ENCODE results near the gene CCR7. TPM values are rescaled to one million over a fixed set of nuclear protein-coding genes. Genes with fewer than 3 reads are reported as not detected.

Gene CCR7, protein sequence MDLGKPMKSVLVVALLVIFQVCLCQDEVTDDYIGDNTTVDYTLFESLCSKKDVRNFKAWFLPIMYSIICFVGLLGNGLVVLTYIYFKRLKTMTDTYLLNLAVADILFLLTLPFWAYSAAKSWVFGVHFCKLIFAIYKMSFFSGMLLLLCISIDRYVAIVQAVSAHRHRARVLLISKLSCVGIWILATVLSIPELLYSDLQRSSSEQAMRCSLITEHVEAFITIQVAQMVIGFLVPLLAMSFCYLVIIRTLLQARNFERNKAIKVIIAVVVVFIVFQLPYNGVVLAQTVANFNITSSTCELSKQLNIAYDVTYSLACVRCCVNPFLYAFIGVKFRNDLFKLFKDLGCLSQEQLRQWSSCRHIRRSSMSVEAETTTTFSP
- total RNA-seq (2012; rRNA removed) (0.28 and 0.36 TPM in 2 replicates), polyA plus RNA-seq (2012; rRNA removed) (0.14 and 0.22 TPM in 2 replicates), Bru-seq, nascent RNA (not detected), BruChase-seq, experiment 1, labeled RNA remaining after a 6-hour chase (not detected), BruChase-seq, experiment 2, labeled RNA remaining after a 2-hour chase (percentile 13 among the genes with signal in this experiment)
- polyA plus RNA-seq (2012; cell fraction: cytosol; rRNA removed) = 0.16 TPM in 1 of 2 replicates, not detected in the other
- polyA plus RNA-seq (2012; cell fraction: nucleus; rRNA removed; ENCODE audit: low replicate concordance) = 0.23 and 0.39 TPM in 2 replicates
- long read RNA-seq = 0 reads

- CTCF ChIA-PET = no interaction called here
These were observed at the start of gene CCR7 for GRCh38 chr17:40564883-40565768. TSS of gene CCR7 (minus strand) at chr17:40565472. CDS start at chr17:40565409, 63 bp downstream.

More at GRCh38 chr17:40564883-40565768, at the start of gene CCR7:
- intact Hi-C loops (cut with micrococcal nuclease) (no loop called here), dilution Hi-C loops (cut with HindIII; ENCODE audit: low sequenced_read_pairs, unreplicated experiment) (no loop called here), in situ Hi-C loops (cut with MboI; ENCODE audit: low sequenced_read_pairs) (no loop called here)
- POLR2A ChIA-PET (ENCODE audit: unreplicated experiment) = no interaction called here
- WGBS, 2 experiments (ENCODE audit: extremely low coverage in 2 of 2, insufficient read length in 1 of 2) = 52% methylated on average over 2 of the region's 12 CpGs; no CpG with 5 or more reads in 1 of the 2 experiments
- H4K5ac ChIP-seq (ENCODE audit: low read depth, low read length) = no peak within 1 kb of the TSS
- no peak within 1 kb of the TSS for H3K4ac ChIP-seq (ENCODE audit: low read depth, low read length)
- no peak within 1 kb of the TSS for H3K56ac ChIP-seq (ENCODE audit: extremely low read depth, insufficient read depth, low read length)
- no peak within 1 kb of the TSS for H3K14ac ChIP-seq (replicated peaks; ENCODE audit: low read depth, low read length)
- H4K20me1 ChIP-seq (ENCODE audit: insufficient read depth, low read length) = no peaks in the 10 kb centered on the region
- H2AK5ac ChIP-seq (ENCODE audit: low read depth, low read length) = no peak within 1 kb of the TSS
- H3K4me2 ChIP-seq (ENCODE audit: low read depth, low read length) = no peak within 1 kb of the TSS
- no peaks in the 10 kb centered on the region for H3K36me3 ChIP-seq (ENCODE audit: control insufficient read depth, insufficient read depth, low read length)
- H2AFZ ChIP-seq (replicated peaks; ENCODE audit: low read length, poor library complexity) = peak within 1 kb of the TSS; percentile 16
- H3K4me1 ChIP-seq (ENCODE audit: control insufficient read depth, insufficient read depth, low read length) = peaks cover 3% of the 10 kb centered on the region
- H3K18ac ChIP-seq (ENCODE audit: low read depth, low read length) = no peak within 1 kb of the TSS
- peaks cover 42% of the 10 kb centered on the region for H3K27me3 ChIP-seq (ENCODE audit: control insufficient read depth, insufficient read depth, low read length)
- no peak within 1 kb of the TSS for H2AK9ac ChIP-seq (replicated peaks; ENCODE audit: low read depth, low read length, poor library complexity)
- H3K27ac ChIP-seq (ENCODE audit: insufficient read depth, low read length) = no peak within 1 kb of the TSS
- H3K9ac ChIP-seq (ENCODE audit: low read depth, low read length) = no peak within 1 kb of the TSS
- no TSS peak for BruUV-seq (replicated peaks)
- no peak within 1 kb of the TSS for H2BK5ac ChIP-seq (ENCODE audit: low read depth, low read length, poor library complexity, severe bottlenecking)
- no peak within 1 kb of the TSS for H2BK120ac ChIP-seq (ENCODE audit: low read depth, low read length)
- H4K91ac ChIP-seq (ENCODE audit: insufficient read depth, low read depth, low read length) = no peak within 1 kb of the TSS
- no peaks in the 10 kb centered on the region for H3K79me1 ChIP-seq (ENCODE audit: low read depth in 1 of 2, low read length in 2 of 2)
- TF ChIP-seq MAZ (IDR thresholded peaks at IDR 0.05; ENCODE audit: borderline replicate concordance, low read depth, low read length) = no peak
- TF ChIP-seq MXI1 (IDR thresholded peaks at IDR 0.05; ENCODE audit: borderline replicate concordance, low read depth, low read length) = no peak
- TF ChIP-seq RAD21 (IDR thresholded peaks at IDR 0.05; ENCODE audit: low read length) = no peak
- H2BK20ac ChIP-seq (ENCODE audit: low read depth, low read length) = no peak within 1 kb of the TSS
- no peak within 1 kb of the TSS for H4K8ac ChIP-seq (ENCODE audit: low read depth in 2 of 2, low read length in 2 of 2)
- H3K23ac ChIP-seq (ENCODE audit: low read depth, low read length) = no peak within 1 kb of the TSS
- no peaks in the 10 kb centered on the region for H3K9me1 ChIP-seq (ENCODE audit: insufficient read depth, low read length)
- peaks cover 8% of the 10 kb centered on the region for H3K9me3 ChIP-seq (ENCODE audit: control insufficient read depth, insufficient read depth, low read length)
- DNase-seq = no peak
- H2BK15ac ChIP-seq (ENCODE audit: low read depth, low read length) = no peak within 1 kb of the TSS; the same call in 2 of the 3 replicates
- ATAC-seq (ENCODE audit: low read depth) = no peak
- no peak within 1 kb of the TSS for H3K4me3 ChIP-seq (ENCODE audit: insufficient read depth, low read depth, low read length)

Data from IMR-90 (cell line).